ENCODE data around the gene RERE. TPM values are rescaled to one million over a fixed set of nuclear protein-coding genes. Genes with fewer than 3 reads are reported as not detected.

The RERE gene
- total RNA-seq, 3 donors from 2014 or later: 99.5 to 204 (median 174) TPM

DNA sequence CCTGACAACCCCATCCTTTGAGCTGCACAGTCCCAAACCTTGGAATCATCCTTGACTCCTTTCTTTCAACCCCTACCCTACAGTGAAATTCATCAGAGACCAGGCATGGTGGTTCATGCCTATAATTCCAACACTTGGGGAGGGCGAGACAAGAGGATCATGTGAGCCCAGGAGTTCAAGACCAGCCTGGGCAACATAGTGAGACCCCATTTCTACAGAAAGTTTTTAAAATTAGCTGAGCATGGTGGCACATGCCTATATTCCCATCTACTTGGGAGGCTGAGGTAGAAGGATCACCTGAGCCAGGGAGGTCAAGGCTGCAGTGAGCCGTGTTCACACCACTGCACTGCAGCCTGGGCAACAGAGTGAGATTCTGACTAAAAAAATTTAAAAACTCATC, 34.5 kb downstream of the RERE start:
- Histone ChIP-seq H3K36me3 (ENCODE audit: low read depth) (no peaks in the 10 kb centered on the region), H3K4me3 (no peak overlapping the region), H3K4me1 (ENCODE audit: low read depth) (no peaks in the 10 kb centered on the region), H3K9me3 (no peaks in the 10 kb centered on the region)
- ATAC-seq: no peak
- TF ChIP-seq, protein P1, sequence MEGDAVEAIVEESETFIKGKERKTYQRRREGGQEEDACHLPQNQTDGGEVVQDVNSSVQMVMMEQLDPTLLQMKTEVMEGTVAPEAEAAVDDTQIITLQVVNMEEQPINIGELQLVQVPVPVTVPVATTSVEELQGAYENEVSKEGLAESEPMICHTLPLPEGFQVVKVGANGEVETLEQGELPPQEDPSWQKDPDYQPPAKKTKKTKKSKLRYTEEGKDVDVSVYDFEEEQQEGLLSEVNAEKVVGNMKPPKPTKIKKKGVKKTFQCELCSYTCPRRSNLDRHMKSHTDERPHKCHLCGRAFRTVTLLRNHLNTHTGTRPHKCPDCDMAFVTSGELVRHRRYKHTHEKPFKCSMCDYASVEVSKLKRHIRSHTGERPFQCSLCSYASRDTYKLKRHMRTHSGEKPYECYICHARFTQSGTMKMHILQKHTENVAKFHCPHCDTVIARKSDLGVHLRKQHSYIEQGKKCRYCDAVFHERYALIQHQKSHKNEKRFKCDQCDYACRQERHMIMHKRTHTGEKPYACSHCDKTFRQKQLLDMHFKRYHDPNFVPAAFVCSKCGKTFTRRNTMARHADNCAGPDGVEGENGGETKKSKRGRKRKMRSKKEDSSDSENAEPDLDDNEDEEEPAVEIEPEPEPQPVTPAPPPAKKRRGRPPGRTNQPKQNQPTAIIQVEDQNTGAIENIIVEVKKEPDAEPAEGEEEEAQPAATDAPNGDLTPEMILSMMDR (IDR thresholded peaks at IDR 0.05): no peak
- intact Hi-C loops (cut with DNase I, micrococcal nuclease): no loop called here
- DNase-seq: no peak

DNA sequence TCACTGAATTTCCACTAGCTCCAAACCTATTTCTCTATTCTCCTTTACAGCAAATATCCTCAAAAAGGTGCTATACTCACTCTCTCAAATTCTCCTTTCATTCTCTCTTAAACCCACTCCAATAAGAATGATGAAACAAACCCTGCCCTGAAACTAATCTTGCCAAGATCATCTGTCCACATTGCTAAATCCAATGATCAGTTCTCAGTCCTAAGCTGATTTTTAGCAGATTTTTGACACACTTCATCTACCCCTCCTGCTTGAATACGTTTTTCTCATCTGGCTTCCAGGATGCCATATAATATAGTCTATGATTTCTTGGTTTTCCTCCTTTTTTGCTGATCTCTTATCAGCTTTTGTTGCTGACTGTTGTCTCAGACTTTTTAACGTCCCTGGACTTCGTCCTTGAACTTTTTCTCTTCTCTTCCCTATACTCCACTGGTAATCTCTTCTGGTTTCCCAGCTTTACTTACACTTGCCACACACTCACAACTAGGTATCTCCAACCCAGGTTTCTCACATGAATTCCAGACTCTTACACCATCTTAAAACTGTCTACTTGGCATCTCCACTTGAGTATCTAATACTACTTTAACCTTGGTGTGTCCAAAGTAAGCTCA, 35.3 kb downstream of the RERE start:
- no peaks in the 10 kb centered on the region for H3K36me3 ChIP-seq (ENCODE audit: low read depth)
- peak; percentile 53 for ATAC-seq
- H3K4me3 ChIP-seq: no peak overlapping the region
- H3K9me3 ChIP-seq: no peaks in the 10 kb centered on the region
- H3K4me1 ChIP-seq (ENCODE audit: low read depth): no peaks in the 10 kb centered on the region
- intact Hi-C loops (cut with DNase I, micrococcal nuclease): no loop called here
- DNase-seq: no peak
- TF ChIP-seq, protein P1 (IDR thresholded peaks at IDR 0.05): no peak

DNA sequence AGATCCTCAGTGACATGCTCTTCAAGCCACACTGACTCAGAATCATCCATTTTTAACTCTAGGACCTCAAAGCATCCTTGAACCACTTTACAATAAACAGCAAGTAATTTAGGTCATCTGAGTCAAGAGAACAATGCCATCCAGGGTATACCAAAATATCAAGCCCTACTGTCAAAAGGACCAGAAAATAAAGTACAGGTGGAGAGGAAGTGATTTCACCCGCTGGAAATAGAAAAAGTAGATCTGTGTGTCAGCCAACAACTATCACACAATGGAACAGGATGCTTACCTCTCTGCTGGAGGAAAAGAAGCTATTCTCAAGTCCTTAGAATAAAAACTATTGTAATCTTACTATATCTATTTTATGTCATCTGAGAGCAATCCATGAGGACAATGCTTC, 37.0 kb downstream of the RERE start:
- no peak for ATAC-seq
- Histone ChIP-seq H3K9me3 (no peaks in the 10 kb centered on the region), H3K4me1 (ENCODE audit: low read depth) (no peaks in the 10 kb centered on the region), H3K36me3 (ENCODE audit: low read depth) (no peaks in the 10 kb centered on the region), H3K4me3 (no peak overlapping the region)
- intact Hi-C loops (cut with DNase I, micrococcal nuclease): no loop called here
- DNase-seq: no peak
- TF ChIP-seq, protein P1 (IDR thresholded peaks at IDR 0.05): no peak

DNA sequence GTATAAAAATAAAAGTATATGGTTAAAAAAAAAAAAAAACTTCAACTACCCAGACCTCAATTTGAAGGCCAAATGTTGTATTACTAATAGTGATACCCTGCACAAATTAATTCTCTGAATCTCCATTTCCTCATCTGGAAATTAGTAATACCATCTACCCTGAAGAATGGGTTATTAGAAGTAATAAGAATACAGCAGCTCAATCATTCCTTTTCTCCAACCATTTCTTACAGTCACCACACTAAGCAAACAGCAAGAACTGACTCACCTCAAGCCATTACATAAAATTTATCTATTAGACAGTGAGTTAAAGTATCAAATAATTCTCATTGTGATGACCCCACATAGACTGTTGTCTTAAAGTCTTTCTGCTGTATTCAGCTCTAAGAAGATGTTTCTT, 39.6 kb downstream of the RERE start:
- TF ChIP-seq, protein P1 (IDR thresholded peaks at IDR 0.05): no peak
- DNase-seq (no peak), ATAC-seq (no peak)
- H3K9me3 ChIP-seq: no peaks in the 10 kb centered on the region
- no peaks in the 10 kb centered on the region for H3K4me1 ChIP-seq (ENCODE audit: low read depth)
- H3K36me3 ChIP-seq (ENCODE audit: low read depth): no peaks in the 10 kb centered on the region
- no peak overlapping the region for H3K4me3 ChIP-seq
- intact Hi-C loops (cut with DNase I, micrococcal nuclease): no loop called here

DNA sequence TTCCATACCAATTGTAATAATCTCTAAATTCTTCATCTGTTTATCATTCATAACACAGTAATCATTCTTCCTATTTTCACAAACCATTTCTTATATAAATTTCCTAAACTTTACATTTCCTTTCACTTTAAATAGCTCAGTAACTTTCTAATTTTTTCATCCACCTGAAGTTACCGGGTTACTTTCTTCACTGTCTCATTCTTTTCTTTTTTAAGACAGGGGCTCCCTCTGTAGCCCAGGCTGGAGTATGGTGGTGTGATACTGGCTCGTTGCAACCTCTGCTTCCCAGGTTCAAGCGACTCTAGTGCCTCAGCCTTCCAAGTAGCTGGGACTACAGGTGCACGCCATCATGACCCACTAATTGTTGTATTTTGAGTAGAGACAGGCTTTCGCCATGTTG, 41.3 kb downstream of the RERE start:
- Histone ChIP-seq H3K4me3 (no peak overlapping the region), H3K36me3 (ENCODE audit: low read depth) (no peaks in the 10 kb centered on the region), H3K4me1 (ENCODE audit: low read depth) (peaks cover 2% of the 10 kb centered on the region), H3K9me3 (no peaks in the 10 kb centered on the region)
- intact Hi-C loops (cut with DNase I, micrococcal nuclease): no loop called here
- DNase-seq: no peak
- ATAC-seq: no peak
- TF ChIP-seq, protein P1 (IDR thresholded peaks at IDR 0.05): no peak

DNA sequence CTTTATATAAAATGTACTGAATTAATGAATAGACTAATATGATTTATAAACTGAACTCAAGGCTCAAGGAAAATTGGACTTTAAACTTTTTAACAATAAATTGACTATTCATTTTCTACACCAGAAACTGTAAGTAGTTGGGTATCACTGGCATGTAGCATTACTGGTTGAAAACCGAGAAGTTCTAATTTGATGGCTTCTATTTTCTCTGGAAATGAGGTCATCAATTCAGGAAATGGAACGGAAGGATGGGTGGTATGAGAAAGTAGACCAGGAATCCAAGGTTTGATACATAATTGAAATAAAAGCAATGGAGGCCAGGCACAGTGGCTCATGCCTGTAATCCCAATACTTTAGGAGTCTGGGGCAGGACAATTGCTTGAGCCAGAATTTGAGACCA, 50.4 kb downstream of the RERE start:
- Histone ChIP-seq H3K4me1 (ENCODE audit: low read depth) (peaks cover under 1% of the 10 kb centered on the region), H3K4me3 (no peak overlapping the region), H3K9me3 (no peaks in the 10 kb centered on the region), H3K36me3 (ENCODE audit: low read depth) (no peaks in the 10 kb centered on the region)
- intact Hi-C loops (cut with DNase I, micrococcal nuclease): no loop called here
- DNase-seq (no peak), ATAC-seq (no peak)
- TF ChIP-seq, protein P1 (IDR thresholded peaks at IDR 0.05): no peak

Measured in mucosa of descending colon (tissue), 3 donors.